ENCODE data around the gene JAKMIP1. TPM values are rescaled to one million over a fixed set of nuclear protein-coding genes. Genes with fewer than 3 reads are reported as not detected.

Gene JAKMIP1
- total RNA-seq, 1 donor from 2014 or later, result not detected

- H3K4me3 ChIP-seq (ENCODE audit: low read depth, low read length), result no peak overlapping the region
- TF ChIP-seq, protein P1, sequence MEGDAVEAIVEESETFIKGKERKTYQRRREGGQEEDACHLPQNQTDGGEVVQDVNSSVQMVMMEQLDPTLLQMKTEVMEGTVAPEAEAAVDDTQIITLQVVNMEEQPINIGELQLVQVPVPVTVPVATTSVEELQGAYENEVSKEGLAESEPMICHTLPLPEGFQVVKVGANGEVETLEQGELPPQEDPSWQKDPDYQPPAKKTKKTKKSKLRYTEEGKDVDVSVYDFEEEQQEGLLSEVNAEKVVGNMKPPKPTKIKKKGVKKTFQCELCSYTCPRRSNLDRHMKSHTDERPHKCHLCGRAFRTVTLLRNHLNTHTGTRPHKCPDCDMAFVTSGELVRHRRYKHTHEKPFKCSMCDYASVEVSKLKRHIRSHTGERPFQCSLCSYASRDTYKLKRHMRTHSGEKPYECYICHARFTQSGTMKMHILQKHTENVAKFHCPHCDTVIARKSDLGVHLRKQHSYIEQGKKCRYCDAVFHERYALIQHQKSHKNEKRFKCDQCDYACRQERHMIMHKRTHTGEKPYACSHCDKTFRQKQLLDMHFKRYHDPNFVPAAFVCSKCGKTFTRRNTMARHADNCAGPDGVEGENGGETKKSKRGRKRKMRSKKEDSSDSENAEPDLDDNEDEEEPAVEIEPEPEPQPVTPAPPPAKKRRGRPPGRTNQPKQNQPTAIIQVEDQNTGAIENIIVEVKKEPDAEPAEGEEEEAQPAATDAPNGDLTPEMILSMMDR (conservative IDR thresholded peaks at IDR 0.05; ENCODE audit: low read depth, low read length), result no peak
- DNase-seq (ENCODE audit: low read depth), result no peak
Measured at GRCh38 chr4:5992171-5992827, 208.1 kb downstream of the JAKMIP1 start.

DNA sequence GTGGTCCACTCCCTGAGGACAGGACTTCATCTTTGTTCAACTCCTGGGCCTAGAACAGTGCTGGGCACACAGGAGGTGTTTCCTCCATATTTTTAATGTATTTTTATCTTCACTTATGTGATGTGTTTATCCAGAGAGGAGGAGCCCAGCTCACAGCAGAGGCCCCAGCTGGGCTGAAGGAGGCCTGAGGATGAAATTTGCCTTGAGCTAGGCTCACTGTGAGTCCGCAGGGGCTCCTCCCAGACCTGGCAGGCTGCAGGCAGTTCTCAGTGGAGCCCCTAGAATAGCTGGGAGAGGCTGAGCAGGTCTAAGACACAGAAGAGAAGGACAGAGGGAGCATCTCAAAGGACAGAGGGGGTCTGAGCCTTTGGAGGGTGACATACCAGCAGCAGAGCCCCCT, 208.9 kb downstream of the JAKMIP1 start:
- TF ChIP-seq, protein P1 (conservative IDR thresholded peaks at IDR 0.05; ENCODE audit: low read depth, low read length), result no peak
- DNase-seq (ENCODE audit: low read depth), result no peak
- H3K4me3 ChIP-seq (ENCODE audit: low read depth, low read length), result no peak overlapping the region

- DNase-seq (ENCODE audit: low read depth), result no peak
- H3K4me3 ChIP-seq (ENCODE audit: low read depth, low read length), result no peak overlapping the region
- TF ChIP-seq, protein P1 (conservative IDR thresholded peaks at IDR 0.05; ENCODE audit: low read depth, low read length), result no peak
Measured at GRCh38 chr4:5990446-5991160, 209.7 kb downstream of the JAKMIP1 start.

- TF ChIP-seq, protein P1 (conservative IDR thresholded peaks at IDR 0.05; ENCODE audit: low read depth, low read length), result no peak
- H3K4me3 ChIP-seq (ENCODE audit: low read depth, low read length), result no peak overlapping the region
- DNase-seq (ENCODE audit: low read depth), result no peak
Measured at GRCh38 chr4:5989236-5990225, 210.8 kb downstream of the JAKMIP1 start.

- no peak for DNase-seq (ENCODE audit: low read depth)
Measured at GRCh38 chr4:5988086-5988845, 212.1 kb downstream of the JAKMIP1 start.

More at GRCh38 chr4:5988086-5988845, 212.1 kb downstream of the JAKMIP1 start:
- TF ChIP-seq, protein P1 (conservative IDR thresholded peaks at IDR 0.05; ENCODE audit: low read depth, low read length), result no peak
- H3K4me3 ChIP-seq (ENCODE audit: low read depth, low read length), result no peak overlapping the region

All from epithelial cell of proximal tubule (primary cell).